Spleen (tissue), 7 donors: Measurements from ENCODE around the gene KRTDAP.

ENCODE experiments used
- CTCF ChIP-seq, 11 experiments: fragments of 200-600 bp in 7 of 11; fragments of 450-650 bp in 4 of 11; sonication (generic) in 4 of 11; IDR thresholded peaks in 8 of 11; conservative IDR thresholded peaks in 3 of 11; 1 replicate in 7 of 11; 2 replicates in 4 of 11; pipeline versions ENCODE4 v1.4.0 to v1.8.0; 2016 to 2021; ENCODE audit warnings: antibody characterized with exemption in 11 of 11, inconsistent platforms in 4 of 11, mild to moderate bottlenecking in 1 of 11
- POLR2A ChIP-seq, 3 donors: fragments of 450-650 bp; IDR thresholded peaks; one replicate each; pipeline ENCODE4 v1.5.1; 2017; ENCODE audit warnings: antibody characterized with exemption in 3 of 3, mild to moderate bottlenecking in 1 of 3
- POLR2AphosphoS5 ChIP-seq, 3 donors: sonication (generic); formaldehyde crosslinking; IDR thresholded peaks; one replicate each; pipeline ENCODE4 v1.5.1; 2017; ENCODE audit warnings: antibody characterized with exemption in 3 of 3
- donor health status: DM: no; HTN: no; CAD: no; lungs with moderate emphysema.
- donor health status: DM: no; HTN: no; CAD: no.
- donor health status: DM: no; HTN: no; CAD: no.

GRCh38 chr19:35509018-35509652 lies 18.9 kb upstream of the KRTDAP start:
- TF ChIP-seq CTCF (IDR thresholded peaks at IDR 0.05 in 8 of 11, conservative IDR thresholded peaks at IDR 0.05 in 3 of 11): no peak
- no peak for TF ChIP-seq POLR2A (IDR thresholded peaks at IDR 0.05)
- no peak for TF ChIP-seq POLR2AphosphoS5 (IDR thresholded peaks at IDR 0.05)
